ENCODE data around the gene PKHD1. TPM values are rescaled to one million over a fixed set of nuclear protein-coding genes. Genes with fewer than 3 reads are reported as not detected.

Gene PKHD1
- total RNA-seq, 4 donors from 2014 or later, result 0.53 to 0.83 (median 0.60) TPM

DNA sequence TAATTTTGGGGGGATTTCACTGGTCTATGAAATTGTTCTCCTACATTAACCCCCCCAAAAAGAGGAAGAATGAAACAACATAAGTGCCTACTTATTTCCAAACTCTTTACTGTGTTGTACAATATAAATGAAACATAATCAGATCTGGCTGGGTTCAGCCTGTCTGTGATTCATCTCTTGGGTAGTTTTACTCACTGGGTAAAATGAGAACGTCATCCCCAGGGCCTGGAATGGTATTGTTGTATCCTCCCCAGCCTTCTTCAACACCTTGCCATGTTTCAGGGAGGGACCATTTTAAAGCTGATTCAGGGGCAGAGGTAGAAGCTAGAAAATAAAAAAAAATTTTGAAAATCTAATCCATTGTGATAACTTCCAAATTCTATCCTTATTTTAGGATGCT is 256.7 kb downstream of the PKHD1 start:
- Histone ChIP-seq H3K36me3 (no peaks in the 10 kb centered on the region), H3K27me3 (no peaks in the 10 kb centered on the region), H3K4me1 (no peaks in the 10 kb centered on the region), H3K9me3 (no peaks in the 10 kb centered on the region), H3K27ac (no peak overlapping the region), H3K4me3 (no peak overlapping the region)
- no peak for DNase-seq
- TF ChIP-seq POLR2A (IDR thresholded peaks at IDR 0.05), result no peak
- TF ChIP-seq, protein P1, sequence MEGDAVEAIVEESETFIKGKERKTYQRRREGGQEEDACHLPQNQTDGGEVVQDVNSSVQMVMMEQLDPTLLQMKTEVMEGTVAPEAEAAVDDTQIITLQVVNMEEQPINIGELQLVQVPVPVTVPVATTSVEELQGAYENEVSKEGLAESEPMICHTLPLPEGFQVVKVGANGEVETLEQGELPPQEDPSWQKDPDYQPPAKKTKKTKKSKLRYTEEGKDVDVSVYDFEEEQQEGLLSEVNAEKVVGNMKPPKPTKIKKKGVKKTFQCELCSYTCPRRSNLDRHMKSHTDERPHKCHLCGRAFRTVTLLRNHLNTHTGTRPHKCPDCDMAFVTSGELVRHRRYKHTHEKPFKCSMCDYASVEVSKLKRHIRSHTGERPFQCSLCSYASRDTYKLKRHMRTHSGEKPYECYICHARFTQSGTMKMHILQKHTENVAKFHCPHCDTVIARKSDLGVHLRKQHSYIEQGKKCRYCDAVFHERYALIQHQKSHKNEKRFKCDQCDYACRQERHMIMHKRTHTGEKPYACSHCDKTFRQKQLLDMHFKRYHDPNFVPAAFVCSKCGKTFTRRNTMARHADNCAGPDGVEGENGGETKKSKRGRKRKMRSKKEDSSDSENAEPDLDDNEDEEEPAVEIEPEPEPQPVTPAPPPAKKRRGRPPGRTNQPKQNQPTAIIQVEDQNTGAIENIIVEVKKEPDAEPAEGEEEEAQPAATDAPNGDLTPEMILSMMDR (IDR thresholded peaks at IDR 0.05), result no peak

DNA sequence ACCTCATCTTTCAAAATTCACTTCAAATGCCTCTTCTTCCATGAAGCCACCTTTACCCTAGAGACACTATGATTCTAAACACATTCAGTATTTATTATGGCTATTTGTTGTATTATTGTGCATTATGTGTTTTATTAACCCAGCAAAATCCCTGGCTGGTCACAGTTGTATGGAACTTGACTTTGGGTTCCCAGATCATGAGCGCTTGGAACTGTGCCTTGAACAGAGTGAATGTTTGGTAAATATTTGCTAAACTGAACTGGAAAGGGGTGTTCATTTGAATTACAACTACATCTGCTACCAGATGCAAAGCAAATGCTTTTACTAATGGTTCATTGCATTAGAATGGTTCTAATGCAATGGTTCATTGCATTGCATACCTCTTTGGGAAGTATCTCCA is 259.8 kb downstream of the PKHD1 start:
- no peaks in the 10 kb centered on the region for H3K4me1 ChIP-seq
- no peaks in the 10 kb centered on the region for H3K36me3 ChIP-seq
- DNase-seq, result no peak
- H3K9me3 ChIP-seq, result no peaks in the 10 kb centered on the region
- no peaks in the 10 kb centered on the region for H3K27me3 ChIP-seq
- no peak overlapping the region for H3K27ac ChIP-seq
- H3K4me3 ChIP-seq, result no peak overlapping the region
- TF ChIP-seq POLR2A (IDR thresholded peaks at IDR 0.05), result no peak
- TF ChIP-seq, protein P1 (IDR thresholded peaks at IDR 0.05), result no peak

DNA sequence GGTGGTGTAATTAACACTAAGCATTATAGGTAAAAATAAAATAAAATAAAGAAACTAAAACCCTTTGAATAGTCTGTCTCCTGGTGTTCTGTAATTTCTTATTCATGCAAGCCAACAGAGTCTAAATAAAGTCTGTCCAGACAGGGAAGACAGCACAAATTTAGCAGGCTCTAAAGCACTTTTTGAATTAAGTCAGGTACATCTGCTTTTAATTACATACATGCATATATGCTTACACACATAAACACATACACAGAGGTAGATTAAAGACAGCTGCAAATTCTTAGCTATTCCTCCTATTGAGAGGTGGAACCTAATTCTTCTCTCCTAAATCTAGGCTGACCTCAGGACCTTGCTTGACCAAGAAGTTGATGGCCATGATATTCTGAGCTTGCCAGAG is 262.5 kb downstream of the PKHD1 start:
- no peak overlapping the region for H3K27ac ChIP-seq
- H3K27me3 ChIP-seq, result no peaks in the 10 kb centered on the region
- no peaks in the 10 kb centered on the region for H3K36me3 ChIP-seq
- no peaks in the 10 kb centered on the region for H3K4me1 ChIP-seq
- no peak for DNase-seq
- no peaks in the 10 kb centered on the region for H3K9me3 ChIP-seq
- TF ChIP-seq POLR2A (IDR thresholded peaks at IDR 0.05), result no peak
- TF ChIP-seq, protein P1 (IDR thresholded peaks at IDR 0.05), result no peak
- no peak overlapping the region for H3K4me3 ChIP-seq

DNA sequence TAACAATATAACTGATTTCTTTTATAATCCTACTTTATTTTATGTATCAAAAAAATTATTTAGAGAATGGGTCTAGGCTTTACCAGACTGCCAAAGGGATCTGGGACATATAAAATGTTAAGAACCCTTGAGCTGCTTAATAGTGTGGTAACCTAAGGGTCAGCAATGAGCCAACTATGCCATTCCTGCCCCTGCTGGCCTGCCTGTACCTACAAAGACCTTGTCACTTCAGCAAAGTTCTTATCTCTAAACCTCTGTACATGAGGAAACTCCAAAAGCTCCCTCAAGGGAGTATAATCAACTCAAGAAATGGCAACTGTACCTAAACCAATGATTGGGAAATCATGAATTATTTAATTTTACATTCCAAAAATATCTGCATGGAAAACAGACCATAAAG is 266.9 kb downstream of the PKHD1 start:
- TF ChIP-seq, protein P1 (IDR thresholded peaks at IDR 0.05), result no peak
- no peak for TF ChIP-seq POLR2A (IDR thresholded peaks at IDR 0.05)
- no peak for DNase-seq
- Histone ChIP-seq H3K9me3 (no peaks in the 10 kb centered on the region), H3K4me3 (no peak overlapping the region), H3K27ac (no peak overlapping the region), H3K36me3 (no peaks in the 10 kb centered on the region), H3K4me1 (no peaks in the 10 kb centered on the region), H3K27me3 (no peaks in the 10 kb centered on the region)

DNA sequence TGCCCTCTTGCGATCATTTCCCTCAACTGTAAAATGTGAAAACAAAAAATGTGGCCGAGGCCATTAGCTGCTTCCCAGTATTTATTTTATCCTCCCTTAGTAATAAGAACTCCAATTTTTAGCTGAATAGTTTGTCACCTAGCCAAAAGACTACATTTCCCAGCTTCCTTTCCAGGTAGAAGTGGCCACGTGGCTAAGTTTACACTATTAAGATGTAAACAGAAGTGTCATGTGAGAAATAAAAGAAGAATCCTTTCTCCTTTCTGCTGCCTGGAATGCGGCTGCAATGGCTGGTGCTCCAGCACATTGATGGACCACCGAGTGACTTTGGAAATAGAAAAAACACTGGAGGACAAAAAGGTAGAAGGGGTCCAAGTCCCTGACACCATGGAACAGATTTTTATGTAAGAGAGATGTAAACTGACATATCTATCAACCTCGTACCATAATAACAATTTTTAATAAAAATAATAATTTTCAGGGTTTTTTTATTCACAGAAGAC is 268.8 kb downstream of the PKHD1 start:
- Histone ChIP-seq H3K4me1 (no peaks in the 10 kb centered on the region), H3K36me3 (no peaks in the 10 kb centered on the region), H3K9me3 (no peaks in the 10 kb centered on the region), H3K27me3 (no peaks in the 10 kb centered on the region), H3K27ac (no peak overlapping the region), H3K4me3 (no peak overlapping the region)
- DNase-seq, result no peak
- TF ChIP-seq, protein P1 (IDR thresholded peaks at IDR 0.05), result no peak
- no peak for TF ChIP-seq POLR2A (IDR thresholded peaks at IDR 0.05)

DNA sequence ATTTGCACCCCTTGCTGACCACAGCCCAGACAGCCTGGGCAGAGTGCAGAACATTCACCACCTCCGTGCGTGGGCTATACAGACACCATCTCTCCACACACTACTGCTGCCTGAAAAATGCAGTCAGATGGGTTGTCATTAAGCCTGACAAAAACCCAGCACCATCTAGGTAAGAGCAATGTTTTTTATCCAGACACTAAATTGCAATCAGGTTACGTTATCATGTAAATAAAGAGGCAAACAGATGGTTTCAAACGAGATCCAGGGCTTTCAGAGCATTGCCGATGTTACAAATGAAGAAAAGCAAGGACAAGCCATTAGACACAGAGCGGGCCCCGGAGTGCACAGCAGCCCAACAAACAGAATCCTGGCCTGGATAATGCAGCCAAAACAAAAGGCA is 269.6 kb downstream of the PKHD1 start:
- no peak for DNase-seq
- H3K36me3 ChIP-seq, result no peaks in the 10 kb centered on the region
- TF ChIP-seq, protein P1 (IDR thresholded peaks at IDR 0.05), result no peak
- no peak for TF ChIP-seq POLR2A (IDR thresholded peaks at IDR 0.05)
- no peak overlapping the region for H3K4me3 ChIP-seq
- no peaks in the 10 kb centered on the region for H3K4me1 ChIP-seq
- H3K9me3 ChIP-seq, result no peaks in the 10 kb centered on the region
- H3K27ac ChIP-seq, result no peak overlapping the region
- H3K27me3 ChIP-seq, result no peaks in the 10 kb centered on the region
